ENCODE data around the gene CAPRIN1.

CAPRIN1 gene

DNA sequence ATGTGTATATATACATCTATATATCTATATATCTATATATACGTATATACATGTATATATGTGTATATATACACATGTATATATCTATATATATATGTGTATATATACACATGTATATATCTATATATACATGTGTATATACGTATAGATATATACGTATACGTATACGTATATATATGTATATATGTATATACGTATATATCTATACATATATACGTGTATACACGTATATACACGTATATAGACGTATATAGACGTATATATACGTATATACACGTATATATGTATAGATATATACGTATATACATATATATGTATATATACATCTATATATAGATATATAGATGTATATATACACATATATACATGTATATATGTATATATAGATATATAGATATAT is 25.1 kb upstream of the CAPRIN1 start:
- TF ChIP-seq, protein P1, sequence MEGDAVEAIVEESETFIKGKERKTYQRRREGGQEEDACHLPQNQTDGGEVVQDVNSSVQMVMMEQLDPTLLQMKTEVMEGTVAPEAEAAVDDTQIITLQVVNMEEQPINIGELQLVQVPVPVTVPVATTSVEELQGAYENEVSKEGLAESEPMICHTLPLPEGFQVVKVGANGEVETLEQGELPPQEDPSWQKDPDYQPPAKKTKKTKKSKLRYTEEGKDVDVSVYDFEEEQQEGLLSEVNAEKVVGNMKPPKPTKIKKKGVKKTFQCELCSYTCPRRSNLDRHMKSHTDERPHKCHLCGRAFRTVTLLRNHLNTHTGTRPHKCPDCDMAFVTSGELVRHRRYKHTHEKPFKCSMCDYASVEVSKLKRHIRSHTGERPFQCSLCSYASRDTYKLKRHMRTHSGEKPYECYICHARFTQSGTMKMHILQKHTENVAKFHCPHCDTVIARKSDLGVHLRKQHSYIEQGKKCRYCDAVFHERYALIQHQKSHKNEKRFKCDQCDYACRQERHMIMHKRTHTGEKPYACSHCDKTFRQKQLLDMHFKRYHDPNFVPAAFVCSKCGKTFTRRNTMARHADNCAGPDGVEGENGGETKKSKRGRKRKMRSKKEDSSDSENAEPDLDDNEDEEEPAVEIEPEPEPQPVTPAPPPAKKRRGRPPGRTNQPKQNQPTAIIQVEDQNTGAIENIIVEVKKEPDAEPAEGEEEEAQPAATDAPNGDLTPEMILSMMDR (IDR thresholded peaks at IDR 0.05; ENCODE audit: low read depth, low read length): no peak
- DNase-seq (ENCODE audit: extremely low read depth, low read depth): no peak

DNA sequence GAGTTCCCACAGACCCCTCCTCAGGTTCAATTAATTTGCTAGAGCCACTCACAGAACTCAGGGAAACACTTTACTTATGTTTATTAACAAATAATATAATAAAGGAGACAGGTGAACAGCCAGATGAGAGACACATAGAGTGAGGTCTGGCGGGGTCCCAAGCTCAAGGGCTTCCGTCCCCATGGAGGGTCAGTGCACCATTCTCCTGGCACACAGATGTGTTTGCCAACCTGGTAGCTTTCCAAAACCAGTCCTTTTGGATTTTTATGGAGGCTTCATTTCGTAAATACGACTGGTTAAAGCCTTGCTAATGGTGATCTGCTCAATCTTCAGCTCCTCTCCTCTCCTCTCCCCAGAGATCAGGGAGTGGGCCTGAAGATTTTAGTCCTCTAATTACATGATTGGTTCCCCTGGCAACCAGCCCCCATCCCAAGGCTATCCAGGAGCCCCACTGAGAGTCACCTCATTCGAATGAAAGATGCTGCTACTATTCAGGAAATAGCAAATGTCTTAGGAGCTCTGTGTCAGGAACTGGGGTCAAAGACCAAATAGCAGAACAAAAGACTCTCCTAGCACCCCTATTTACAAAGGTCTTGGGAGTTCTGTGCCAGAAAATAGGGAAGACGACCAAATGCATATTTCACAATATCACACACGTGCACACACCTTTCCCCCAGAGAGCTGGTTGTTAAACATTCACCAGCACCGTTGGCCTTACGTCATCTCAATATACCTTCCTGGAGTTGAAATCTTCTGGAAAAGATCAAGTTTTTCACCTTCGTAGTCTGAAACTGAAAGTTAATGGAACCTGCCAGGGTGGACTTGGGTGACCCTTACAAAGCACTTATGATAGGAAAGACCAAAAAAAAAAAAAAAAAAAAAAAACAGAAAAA is 23.8 kb upstream of the CAPRIN1 start:
- TF ChIP-seq, protein P1 (IDR thresholded peaks at IDR 0.05; ENCODE audit: low read depth, low read length): no peak

DNA sequence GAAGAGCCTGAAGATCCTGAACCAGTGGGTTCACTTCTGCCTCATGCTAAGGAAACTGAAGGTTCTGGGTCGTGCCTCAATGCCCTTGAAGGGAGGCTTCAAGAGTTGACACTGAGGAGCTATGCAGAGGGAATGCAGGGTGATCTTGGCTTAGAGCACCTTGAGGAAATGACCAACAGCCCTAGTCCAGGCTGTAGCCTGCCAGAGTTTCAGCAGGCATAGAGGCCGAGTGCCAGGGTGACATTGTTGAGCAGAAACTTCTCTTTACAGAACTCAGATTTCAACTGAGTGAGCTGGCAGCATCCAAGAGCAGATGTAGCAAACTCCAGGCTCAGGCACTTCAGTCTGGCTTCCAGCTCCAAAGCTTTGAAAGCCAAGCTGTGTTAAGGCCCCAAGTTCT is 23.1 kb upstream of the CAPRIN1 start:
- TF ChIP-seq, protein P1 (IDR thresholded peaks at IDR 0.05; ENCODE audit: low read depth, low read length): no peak
- DNase-seq (ENCODE audit: extremely low read depth, low read depth): no peak

More for the DNA sequence above, 23.8 kb upstream of the CAPRIN1 start:
- no peak for DNase-seq (ENCODE audit: extremely low read depth, low read depth)

DNA sequence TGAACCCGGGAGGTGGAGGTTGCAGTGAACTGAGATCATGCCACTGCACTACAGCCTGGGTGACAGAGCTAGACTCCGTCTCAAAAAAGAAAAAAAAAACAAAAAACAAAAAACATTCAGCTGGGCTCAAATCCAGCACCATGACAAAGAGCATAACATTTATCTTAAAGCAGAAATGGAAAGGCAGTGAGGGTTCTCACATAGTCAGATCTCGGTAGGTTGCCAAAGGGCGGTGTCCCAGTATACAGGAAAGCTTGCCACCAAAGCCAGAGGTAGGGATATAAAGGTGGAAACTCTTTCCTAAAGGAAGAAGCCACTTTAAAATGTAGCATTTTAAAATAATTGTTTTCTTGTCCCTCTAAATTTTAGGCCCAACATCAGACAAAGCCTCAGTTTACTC is 22.4 kb upstream of the CAPRIN1 start:
- no peak for DNase-seq (ENCODE audit: extremely low read depth, low read depth)
- TF ChIP-seq, protein P1 (IDR thresholded peaks at IDR 0.05; ENCODE audit: low read depth, low read length): no peak

DNA sequence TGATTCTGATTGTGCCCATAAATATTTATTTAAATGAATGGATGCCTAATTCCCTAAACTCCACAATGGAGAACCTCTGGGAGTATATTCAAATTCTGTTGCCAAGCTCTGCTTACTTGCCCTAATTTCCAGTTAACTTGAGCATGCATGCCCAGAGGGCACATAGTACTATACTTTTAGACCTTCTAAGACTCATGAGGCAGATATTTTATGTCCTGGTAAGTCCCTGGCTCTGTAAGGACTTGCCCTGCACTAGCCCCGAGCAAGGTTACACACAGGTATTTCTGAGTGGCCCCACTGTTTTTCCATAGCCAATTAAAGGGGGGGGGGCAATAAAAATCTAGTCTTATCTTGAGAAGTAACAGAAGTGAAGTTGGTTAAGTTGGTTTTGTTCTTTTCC is 21.1 kb upstream of the CAPRIN1 start:
- DNase-seq (ENCODE audit: extremely low read depth, low read depth): no peak
- TF ChIP-seq, protein P1 (IDR thresholded peaks at IDR 0.05; ENCODE audit: low read depth, low read length): no peak

DNA sequence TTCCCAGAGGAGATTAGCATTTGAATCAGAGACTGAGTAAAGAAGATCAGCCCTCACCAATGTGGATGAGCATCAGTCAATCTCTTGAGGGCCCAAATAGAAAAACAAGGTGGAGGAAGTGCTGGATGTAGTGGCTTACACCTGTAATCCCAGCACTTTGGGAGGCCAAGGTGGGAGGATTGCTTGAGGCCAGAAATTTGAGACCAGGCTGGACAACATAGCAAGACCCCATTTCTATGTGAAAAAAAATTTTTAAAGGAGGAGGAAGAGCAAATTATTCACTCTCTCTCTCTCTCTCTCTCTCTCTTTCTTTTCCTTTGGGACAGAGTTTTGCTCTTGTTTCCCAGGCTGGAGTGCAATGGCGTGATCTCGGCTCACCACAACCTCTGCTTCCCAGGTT is 18.1 kb upstream of the CAPRIN1 start:
- no peak for DNase-seq (ENCODE audit: extremely low read depth, low read depth)
- TF ChIP-seq, protein P1 (IDR thresholded peaks at IDR 0.05; ENCODE audit: low read depth, low read length): no peak

DNA sequence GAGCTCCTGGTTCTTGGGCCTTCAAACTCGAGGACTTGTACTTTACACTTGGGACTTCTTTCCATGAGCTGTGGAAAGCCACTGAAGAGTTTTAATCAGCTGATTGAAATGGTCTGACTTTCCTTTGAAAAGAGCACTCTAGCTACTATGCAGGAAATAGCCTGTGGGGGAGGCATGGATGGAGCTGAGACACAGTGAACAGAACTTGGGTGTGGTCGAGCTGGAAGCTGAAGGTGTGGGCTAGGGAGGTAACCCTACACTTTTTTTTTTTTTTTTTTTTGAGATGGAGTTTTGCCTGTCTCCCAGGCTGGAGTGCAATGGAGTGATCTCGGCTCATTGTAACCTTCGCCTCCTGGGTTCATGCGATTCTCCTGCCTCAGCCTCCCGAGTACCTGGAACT is 17.5 kb upstream of the CAPRIN1 start:
- DNase-seq (ENCODE audit: extremely low read depth, low read depth): no peak
- TF ChIP-seq, protein P1 (IDR thresholded peaks at IDR 0.05; ENCODE audit: low read depth, low read length): no peak

Measured in AG09319 (cell line).